A549 treated with RU486 at 1 μM for 4 hours (cell line): ENCODE results near the gene PHTF1. TPM values are rescaled to one million over a fixed set of nuclear protein-coding genes. Genes with fewer than 3 reads are reported as not detected.

Experiments
- total RNA-seq: library from RNA; stranded (reverse); fragments of 200-300 nt; extraction: Qiagen RNA extraction; gene quantifications from 5 replicates; pipeline ENCODE4 v1.2.3, GENCODE V29; 2022; ENCODE audit warnings: low read depth

PHTF1 gene
- 14.5 to 17.8 TPM (median 16.2 TPM) in 5 replicates for total RNA-seq

GRCh38 chr1:113759333-113760101 is at the start of gene PHTF1:
Gene PHTF1 (minus strand): TSS chr1:113759486. CDS start chr1:113758703, 783 bp downstream.

Other genes starting within 250 kb of the PHTF1 start
- gene RSBN1, start 53.0 kb upstream of the PHTF1 start, total RNA-seq: 3.4 to 3.9 TPM (median 3.8 TPM) in 5 replicates
- 0.07 TPM in 1 of 5 replicates, not detected in the others for gene PTPN22, start 112.2 kb upstream of the PHTF1 start, total RNA-seq
- 0.36 to 0.94 TPM (median 0.62 TPM) in 5 replicates for gene BCL2L15, start 128.1 kb upstream of the PHTF1 start, total RNA-seq
- gene AP4B1, start 145.3 kb upstream of the PHTF1 start, total RNA-seq: 9.2 to 10.9 TPM (median 10.0 TPM) in 5 replicates
- gene DCLRE1B, start 145.8 kb upstream of the PHTF1 start, total RNA-seq: 8.5 to 10.2 TPM (median 9.2 TPM) in 5 replicates
- gene HIPK1, start 169.8 kb upstream of the PHTF1 start, total RNA-seq: 13.7 to 16.5 TPM (median 15.7 TPM) in 5 replicates
- gene OLFML3, start 220.0 kb upstream of the PHTF1 start, total RNA-seq: 3.7 to 4.8 TPM (median 4.0 TPM) in 5 replicates